ENCODE data around the gene HIBADH.

HIBADH gene

DNA sequence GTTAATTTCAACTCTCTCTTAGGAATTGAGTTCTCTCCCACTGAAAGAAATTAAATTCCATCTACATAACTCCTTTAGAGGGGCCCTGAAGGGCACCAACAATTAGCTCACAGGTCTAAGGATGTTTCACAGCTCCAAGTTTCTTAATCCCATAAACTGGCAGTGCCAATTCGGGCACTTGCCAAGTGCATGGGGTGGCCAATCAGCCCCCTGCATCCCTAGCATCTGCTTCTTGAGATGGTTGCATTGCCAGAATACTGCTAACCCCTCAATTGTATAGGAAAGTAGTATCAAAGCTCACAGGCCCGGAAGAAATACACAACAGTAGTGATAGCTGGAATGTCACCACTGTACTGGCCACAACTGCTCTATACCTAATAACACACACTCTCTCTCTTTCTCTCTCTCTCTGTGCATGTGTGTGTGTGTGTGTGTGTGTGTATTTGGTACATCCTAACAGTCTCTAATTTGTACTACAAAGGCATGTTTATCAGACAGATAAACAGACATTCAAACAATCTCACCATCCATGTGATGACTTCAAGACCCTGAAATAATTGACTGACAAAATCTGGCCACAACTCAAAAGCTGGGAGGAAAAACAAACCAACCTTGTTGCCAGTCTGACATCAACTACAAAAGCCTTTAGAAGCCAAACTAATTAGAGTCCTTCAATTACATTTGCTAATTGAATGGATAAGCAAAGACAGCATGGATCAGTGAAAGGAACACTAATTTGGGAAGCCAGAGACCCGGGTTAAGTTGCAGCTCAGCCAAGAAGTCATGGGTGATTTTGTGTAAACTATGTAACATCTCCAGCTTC, 27.8 kb downstream of the HIBADH start:
- no peak for DNase-seq

DNA sequence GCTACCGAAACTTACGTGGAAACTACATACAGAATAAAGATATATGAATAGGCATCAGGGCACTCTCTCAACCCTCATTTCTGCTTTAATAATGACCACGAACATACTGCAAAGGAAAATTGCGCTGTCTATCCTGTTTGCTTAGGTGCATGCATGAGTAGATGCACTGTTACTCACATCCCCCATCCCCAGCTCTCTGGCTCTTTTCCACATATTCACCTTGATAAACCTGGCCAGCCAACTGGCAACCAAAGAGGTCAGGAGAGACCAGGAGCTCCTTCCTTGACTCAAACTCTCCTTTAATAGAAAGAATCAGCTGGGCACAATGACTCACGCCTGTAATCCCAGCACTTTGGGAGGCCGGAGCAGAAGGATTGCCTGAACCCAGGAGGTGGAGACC, 29.6 kb downstream of the HIBADH start:
- no peak for DNase-seq

DNA sequence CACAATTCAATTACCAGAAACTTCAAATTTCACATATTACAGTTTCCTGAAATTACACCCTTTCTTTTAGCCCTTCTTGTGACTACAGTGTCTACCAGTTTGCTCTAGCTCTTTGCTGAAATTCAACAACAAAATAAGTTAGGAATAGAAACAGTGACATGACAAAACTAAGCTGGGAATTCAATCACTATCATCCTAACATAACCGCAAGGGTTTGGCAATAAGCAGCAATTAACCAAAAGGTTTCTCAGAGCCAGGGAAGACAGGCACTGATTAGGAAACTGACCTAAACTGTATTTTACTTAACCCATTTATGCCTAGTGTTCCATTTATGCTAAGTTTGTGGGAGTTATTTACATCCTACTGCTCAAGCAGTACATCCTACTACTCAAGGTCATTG, 31.3 kb downstream of the HIBADH start:
- DNase-seq = no peak

DNA sequence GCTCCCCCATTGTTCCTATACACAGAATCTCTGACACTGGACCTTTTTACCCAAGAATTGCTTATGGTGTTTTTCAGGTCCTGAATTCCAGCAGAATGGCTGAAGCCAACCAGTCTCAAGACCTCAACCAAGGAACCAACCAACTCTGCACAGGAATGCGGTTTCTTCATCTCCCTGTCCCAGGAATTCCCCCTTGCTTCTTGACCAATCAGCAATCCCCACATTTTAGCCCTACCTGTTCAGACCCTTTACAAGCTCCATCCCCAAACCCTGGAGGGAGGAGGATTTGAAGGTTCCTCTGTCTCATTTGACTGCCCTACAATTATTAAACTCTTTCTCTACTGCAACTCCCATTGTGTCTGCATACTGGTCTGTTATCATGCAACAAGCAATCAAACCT, 35.5 kb downstream of the HIBADH start:
- DNase-seq = no peak

DNA sequence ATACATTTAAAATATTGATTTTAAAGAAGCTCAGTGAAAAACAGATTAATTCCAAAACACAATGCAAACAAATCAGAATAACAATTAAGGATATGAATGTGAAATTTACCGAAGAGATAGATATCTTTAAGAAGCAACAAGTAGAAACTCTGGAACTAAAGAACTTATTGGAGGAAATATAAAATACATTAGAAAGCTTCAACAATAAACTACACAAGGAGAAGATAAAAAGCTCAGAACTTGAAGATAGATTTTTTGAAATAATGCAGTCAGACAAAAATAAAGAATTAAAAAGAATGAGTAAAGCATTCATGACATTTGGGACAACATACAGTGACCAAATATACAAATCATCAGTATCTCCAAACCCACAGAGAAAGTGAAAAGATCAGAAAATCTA, 43.2 kb downstream of the HIBADH start:
- DNase-seq = no peak

DNA sequence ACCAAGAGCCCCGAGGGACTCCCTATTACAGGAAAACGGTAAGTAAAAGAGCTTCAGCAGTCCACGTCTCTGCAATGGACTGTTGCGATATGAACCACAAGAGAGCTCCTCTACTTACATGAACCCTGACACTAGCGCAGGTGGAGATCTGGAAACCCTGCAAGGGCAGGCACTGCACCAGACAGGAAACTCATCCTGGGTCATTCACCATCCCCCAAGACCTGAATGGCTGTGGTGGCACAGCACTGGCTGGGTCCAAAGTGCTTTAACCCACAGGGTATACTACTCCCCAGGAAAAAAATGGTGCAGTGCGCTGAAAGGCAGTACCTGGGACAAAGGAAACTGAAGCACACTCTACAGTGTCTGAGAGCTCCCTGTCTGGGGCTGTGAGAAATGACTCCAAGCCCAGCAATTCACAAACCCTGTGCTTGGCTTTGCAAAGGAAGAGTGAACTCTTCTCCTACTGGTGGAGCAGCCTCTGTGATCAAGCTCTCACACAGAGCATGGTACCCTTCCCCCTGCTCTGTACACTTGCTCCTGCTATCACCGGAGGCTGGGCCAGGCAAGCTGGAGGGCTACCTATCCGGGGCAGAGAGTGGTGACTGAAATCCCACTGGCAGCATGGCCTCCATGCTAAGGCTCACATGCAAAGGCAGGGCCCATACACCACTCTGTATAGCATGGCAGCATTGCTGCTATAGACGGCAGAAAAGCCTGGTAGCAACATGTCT, 44.9 kb downstream of the HIBADH start:
- DNase-seq = no peak

DNA sequence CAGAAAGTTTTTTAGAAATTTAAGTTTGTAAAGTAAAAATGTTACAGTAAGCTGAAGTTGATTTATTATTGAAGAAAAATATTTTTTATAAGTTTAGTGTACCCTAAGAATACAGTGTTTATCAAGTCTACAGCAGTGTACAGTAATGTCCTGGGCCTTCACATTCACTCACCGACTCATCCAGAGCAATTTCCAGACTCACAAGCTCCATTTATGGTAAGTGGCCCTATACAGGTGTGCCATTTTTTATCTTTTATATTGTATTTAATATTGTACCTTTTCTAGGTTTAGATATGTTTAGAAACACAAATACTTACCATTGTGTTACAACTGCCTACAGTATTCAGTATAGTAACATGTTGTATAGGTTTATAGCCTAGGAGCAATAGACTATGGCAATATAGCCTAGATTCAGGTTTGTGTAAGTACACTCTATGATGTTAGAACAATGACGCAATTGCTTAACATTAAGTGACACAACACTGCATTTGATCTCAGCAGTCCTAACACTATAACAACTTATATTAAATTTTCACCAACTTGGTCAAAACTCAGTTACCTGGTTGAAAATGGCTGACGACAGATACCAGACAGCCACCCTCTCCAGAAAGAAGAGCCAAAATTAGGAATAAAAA, 45.7 kb downstream of the HIBADH start:
- DNase-seq = no peak

DNA sequence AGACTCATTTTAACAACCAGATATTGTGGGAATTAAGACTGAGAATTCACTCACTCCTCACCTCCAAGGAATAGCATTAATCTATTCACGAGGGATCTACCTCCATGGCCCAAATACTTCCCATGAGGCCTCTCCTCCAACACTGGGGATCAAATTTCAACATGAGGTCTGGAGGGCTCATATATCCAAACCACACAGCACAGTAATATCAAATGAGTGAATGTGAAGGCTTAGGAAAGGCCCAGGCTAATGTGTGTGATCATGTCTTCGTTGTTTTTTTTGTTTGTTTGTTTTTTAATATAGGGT, 46.5 kb downstream of the HIBADH start:
- DNase-seq = no peak

DNA sequence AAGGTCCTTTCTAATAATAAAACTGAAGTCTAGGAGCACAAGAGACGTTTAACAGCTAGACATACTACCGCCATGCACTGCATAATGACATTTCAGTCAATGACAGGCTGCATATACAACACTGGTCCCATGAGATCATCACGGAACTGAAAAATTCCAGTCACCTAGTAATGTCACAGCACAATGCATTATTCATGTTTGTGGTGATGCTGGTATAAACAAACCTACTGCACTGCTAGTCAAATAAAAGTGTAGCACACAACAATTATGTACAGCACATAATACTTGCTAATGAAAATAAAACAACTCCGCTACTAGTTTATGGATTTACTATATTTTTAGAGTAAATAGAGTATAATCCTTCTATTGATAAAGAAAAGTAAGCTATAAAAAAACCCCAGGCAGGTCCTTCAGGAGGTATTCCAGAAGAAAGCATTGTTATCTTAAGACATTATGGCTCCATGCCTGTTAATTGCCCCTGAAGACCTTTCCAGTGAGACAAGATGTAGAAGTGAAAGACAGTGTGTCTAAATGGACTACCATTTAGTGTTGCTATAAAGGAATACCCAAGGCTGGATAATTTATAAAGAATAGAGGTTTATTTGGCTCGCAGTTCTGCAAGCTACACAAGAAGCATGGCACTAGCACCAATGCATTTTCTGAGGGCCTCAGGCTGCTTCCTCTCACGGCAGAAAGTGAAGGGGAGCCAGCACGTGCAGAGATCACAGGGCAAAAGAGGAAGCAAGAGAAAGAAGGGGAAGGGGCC, 47.1 kb downstream of the HIBADH start:
- DNase-seq = no peak

DNA sequence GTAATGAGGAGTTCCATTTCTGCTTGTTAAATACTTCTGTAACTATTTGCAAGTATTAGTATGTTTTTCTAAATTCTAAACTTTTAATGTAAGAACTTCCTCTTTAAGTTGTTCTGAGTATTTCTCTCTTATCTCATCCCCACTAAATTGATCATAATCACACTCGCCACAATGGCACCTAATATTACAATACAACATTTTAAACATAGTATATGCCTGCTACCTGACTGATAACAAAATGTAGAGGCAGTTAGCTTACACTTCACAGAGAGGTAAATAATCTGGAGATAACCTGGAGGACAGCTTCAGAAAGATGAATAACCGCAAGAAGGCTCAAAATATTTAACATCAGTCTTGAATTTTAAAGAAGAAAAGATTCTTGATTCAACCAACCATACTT, 48.6 kb downstream of the HIBADH start:
- DNase-seq = no peak

DNA sequence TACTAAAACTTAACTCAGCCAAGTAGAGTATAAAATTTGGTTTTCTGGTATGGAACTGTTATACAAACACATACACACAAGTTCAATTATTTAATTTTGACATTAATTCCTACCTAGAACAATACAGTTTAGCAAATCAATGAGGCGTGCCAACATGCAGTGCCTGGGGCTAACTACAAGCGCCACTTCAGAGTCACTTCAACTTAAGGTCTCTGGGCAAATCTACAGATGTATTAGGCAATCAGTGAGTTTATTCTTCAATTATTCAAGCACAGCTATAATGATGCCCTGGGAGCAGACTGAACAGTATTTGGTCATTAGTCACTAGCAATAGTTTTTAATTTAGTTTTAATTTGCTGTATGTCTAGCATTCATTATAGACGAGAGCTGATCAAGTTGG, 51.6 kb downstream of the HIBADH start:
- no peak for DNase-seq

DNA sequence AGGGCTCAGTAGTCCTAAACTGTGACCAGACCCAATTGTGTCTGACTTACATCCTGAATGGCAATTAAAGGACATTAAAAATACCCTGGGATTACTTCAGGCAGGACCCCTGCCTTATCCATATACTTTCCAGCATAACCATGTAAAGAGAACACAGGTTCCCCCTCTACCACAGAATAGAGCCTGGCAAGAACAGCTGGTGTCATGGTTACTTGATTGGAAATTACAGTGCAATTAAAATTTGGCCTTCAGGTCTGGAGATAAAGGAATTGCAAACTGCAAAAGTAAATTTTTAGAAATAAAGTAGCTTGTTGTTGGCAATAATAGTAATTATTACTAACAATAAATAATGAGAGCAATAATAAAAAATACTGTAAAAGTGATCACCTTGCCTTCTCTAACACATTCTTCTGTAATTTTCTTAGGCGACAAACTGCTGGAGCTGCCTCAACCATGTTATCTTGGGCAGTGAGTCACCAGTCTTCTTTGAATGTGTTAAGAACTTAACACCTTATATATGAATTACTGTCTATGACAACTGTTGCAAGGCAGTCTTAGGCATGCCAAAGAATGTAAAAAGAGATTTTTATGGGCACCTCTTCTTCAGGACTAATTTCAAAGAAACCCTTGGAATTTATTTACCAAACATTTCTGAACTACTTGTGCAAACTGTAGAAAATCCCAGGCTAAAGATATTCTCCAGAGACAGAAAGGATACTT, 53.7 kb downstream of the HIBADH start:
- no peak for DNase-seq

DNA sequence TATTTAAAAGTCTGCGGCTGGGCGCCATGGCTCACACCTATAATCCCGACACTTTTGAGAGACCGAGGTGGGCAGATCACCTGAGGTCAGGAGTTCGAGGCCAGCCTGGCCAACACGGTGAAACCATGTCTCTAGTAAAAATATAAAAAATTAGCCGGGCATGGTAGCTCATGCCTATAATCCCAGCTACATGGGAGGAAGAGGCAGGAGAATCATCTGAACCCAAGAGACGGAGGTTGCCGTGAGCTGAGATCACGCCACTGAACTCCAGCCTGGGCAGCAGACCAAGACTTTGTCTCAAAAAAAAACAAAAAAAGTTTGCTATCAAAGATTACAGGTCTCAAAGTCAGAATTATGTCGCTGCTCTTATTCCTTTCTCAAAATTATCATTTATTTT, 55.5 kb downstream of the HIBADH start:
- DNase-seq = no peak

DNA sequence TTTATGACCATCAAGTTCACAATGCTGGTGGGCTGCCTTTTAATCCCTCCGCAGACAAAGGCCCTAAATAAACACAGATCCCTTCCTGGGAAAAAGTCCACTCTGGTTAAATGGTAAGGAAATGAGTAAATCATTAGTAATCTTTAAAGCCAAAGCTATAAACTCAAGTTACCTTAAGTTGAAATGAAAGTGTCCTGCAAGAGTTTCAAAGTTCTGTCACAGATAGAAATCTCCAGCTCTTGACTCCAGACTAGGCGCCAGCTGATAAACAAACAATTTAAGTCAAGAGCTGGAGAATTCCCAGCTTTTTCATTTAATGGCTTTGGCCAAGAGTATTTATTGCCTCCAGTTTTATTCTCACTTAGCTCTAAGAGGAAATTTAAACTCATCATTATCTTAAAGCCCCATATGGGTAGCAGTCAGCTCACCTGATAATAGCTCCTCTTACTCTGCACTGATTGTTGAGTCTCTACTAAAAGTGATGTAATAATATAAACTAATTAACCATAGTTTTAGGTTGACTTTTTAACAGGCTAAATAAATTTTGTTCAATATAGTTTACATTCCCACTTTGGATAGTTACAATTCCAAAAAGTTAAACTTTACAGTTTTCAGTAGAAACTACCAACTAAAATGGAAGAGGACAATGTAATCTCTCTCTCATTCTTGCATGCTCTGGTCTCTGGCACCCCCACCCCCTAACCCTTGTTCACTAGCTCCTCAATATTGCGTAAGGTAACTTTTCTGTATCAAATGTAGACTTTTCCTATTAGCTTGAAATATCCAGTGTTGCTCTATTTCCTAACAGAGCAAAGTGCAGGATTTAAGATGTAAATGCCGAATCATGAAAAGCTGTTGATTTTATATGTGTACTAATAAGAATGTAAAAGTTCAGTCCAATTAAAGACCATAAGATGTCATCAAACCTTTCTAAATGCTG, 56.1 kb downstream of the HIBADH start:
- no peak for DNase-seq

DNA sequence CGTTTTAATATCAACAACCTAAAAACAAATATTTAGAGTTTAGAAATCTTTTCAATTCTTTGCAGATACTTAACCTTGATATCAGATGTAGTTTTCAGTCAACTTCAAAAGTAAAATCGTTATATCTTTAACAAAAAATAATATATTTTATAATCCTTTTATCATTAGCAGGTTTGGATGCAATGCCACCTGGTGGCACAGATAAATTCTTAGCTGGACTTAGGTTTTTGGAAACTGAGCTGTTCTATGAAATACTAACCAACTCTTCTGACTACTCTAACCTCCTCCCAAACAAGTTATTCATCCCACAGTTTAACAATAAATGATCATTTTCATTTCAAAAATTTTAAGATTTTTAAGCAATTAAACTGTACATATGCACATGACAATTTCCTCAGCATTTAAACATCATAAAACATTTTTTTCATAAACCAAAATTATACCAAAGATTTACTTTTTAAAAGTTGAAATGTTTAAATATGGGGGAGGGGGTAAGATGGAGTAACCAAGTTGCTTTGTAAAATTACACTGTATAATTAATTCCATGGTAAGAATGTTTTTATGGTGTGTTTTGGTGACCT, 56.9 kb downstream of the HIBADH start:
- no peak for DNase-seq

DNA sequence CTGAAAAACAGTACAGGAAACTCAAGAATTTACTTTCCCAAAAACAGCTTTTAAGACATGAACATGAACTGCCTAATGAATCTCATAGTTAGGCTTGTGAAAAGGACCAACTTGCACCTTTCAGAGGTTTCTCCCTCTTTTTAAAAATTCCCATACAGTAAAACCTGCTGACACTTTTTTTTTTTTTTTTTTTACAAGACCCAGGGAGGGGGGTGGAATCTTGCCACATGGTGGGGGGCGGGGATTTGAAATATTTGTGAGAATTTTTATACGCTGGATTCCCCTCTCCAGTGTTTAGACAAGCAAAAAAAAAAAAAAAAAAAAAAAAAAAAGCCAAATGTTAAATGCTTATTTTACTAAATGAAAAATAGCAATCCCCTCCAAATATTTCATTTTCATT, 57.4 kb downstream of the HIBADH start:
- DNase-seq = no peak

DNA sequence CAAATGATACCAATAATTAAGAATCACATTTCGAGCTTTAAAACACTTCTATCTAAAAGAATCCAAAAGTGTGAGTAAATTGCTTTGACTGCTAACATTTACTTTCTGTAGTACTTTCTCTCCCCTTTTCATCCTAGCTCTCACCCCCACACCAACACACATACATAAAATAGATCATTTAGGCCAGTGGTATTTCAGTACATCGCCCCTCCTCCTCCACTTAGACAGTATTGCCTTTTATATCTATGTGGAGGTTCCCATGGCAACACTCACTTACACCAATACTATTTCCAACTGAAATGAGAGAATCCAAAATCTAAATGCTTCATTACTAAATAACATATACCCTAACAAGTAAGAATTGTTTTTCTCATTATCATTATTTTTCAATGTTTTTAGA, 58.9 kb downstream of the HIBADH start:
- no peak for DNase-seq

DNA sequence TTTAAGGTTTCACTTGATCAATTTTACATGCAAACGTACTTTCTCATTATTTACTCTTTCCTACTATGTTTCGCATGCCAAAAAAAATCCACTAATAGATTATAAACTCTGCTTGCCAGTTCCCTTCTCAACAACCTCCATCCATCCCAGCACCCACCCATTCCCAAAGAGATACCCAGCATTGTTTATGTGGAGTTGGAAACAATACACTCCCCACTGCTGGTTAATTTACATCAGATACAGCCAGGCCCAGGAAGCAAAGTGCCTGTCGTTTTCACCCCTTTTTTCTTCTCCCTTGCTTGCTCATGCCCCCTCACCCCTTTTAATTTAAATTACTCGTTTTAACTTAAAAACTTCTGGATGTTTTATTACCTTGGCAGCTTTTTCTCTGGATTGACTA, 59.9 kb downstream of the HIBADH start:
- no peak for DNase-seq

DNA sequence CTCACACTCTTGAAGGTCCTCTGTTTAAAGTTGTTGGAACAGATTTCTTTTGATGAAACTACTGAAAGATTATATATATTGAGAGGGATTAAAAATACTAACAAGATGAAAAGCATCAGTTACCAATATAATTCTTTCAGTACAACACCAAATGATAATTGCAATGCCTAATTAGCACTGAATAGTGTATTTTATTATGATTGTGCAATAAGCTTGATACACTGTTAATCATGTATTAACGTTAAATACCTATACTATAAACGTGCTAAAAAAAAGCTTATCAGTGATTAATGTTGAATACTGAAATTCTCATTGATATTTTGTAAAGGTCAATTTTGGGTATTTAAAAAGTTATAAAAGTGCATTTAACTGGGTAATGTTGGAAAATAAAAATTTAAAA, 61.5 kb downstream of the HIBADH start:
- DNase-seq = no peak

DNA sequence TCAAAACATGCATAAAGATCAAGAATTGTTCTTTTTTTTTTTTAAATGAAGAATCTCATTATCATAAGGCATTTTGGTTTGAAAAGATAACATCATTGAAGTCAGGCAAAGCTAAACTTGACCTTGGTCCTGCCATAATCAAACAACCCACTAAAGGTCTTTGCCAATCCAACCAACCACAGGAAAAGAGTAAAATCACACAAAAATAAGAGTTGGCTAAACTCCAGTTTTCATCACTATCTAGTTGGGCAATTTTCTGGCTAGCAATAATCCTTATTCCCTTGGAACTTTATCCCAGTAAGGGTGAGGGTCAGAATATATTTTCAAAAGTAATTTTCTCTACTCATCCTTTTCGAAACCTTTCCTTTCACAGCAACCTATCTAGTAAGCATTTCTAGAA, 62.4 kb downstream of the HIBADH start:
- DNase-seq = no peak

DNA sequence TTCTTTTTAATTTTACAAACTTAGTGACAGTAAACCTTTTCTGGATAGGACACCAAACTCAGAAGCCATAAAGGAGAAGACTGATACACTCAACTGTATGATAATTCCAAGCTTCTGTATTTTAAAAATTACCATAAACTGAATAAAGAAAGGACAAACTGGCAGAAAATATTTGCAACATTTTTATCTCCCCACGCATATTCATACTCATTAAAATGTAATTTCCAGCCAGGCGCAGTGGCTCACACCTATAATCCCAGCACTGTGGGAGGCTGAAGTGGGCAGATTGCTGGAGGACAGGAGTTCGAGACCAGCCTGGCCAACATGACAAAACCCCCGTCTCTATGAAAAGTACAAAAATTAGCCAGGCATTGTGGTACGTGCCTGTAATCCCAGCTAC, 67.7 kb downstream of the HIBADH start:
- no peak for DNase-seq
